Small intestine (tissue), 7 donors: ENCODE measurements around the gene PDE3A. TPM values are rescaled to one million over a fixed set of nuclear protein-coding genes. Genes with fewer than 3 reads are reported as not detected.

Source experiments
- DNase-seq, 2 donors: peaks; one replicate each; pipeline versions ENCODE4 v3.0.0 to v3.0.0-alpha.2; 2013
- FAIRE-seq: peaks from 2 replicates; lab custom pipeline; 2012; peaks lifted over from hg19 to GRCh38; lab: Jason Lieb, UNC
- H3K27ac ChIP-seq, 3 donors: one replicate each; pipeline ENCODE4 v1.5.1; 2013; ENCODE audit warnings: low read length in 2 of 3, mild to moderate bottlenecking in 2 of 3, control low read depth in 1 of 3, inconsistent platforms in 1 of 3, low read depth in 1 of 3, moderate library complexity in 1 of 3
- H3K27me3 ChIP-seq, 3 donors: one replicate each; pipeline ENCODE4 v1.6.1; 2013; ENCODE audit warnings: low read length in 3 of 3, inconsistent platforms in 1 of 3; ENCODE audit not compliant: control insufficient read depth in 3 of 3, insufficient read depth in 3 of 3
- H3K36me3 ChIP-seq, 3 donors: one replicate each; pipeline ENCODE4 v1.6.1; 2013; ENCODE audit warnings: low read length in 3 of 3, inconsistent platforms in 1 of 3, low read depth in 1 of 3, mild to moderate bottlenecking in 1 of 3, moderate library complexity in 1 of 3; ENCODE audit not compliant: control insufficient read depth in 3 of 3, insufficient read depth in 2 of 3
- H3K4me1 ChIP-seq, 3 donors: one replicate each; pipeline ENCODE4 v1.6.1; 2013; ENCODE audit warnings: low read length in 2 of 3, inconsistent platforms in 1 of 3, low read depth in 1 of 3, mild to moderate bottlenecking in 1 of 3, moderate library complexity in 1 of 3; ENCODE audit not compliant: control insufficient read depth in 3 of 3, insufficient read depth in 2 of 3
- H3K4me3 ChIP-seq, 3 donors: one replicate each; pipeline ENCODE4 v1.5.1; 2013; ENCODE audit warnings: low read length in 3 of 3, control low read depth in 1 of 3, inconsistent platforms in 1 of 3, low read depth in 1 of 3, mild to moderate bottlenecking in 1 of 3, moderate library complexity in 1 of 3
- H3K9me3 ChIP-seq, 2 donors: one replicate each; pipeline ENCODE4 v1.6.1; 2013; ENCODE audit warnings: low read depth in 1 of 2, low read length in 1 of 2; ENCODE audit not compliant: control insufficient read depth in 2 of 2, insufficient read depth in 1 of 2
- WGBS, 3 donors: extraction: QIAGEN DNeasy Blood & Tissue Kit; methylation state at CpG; one replicate each; pipeline ENCODE4 v1.1.7; 2013; 5-methylcytosine and 5-hydroxymethylcytosine counted together
- polyA plus RNA-seq, 4 donors: library from polyadenylated mRNA; stranded (reverse) in 3 of 4; unstranded in 1 of 4; fragments of 200-250 nt in 3 of 4; fragments of 120-200 nt in 1 of 4; gene quantifications; one replicate each; pipeline versions ENCODE4 v1.2.1 to v1.2.3, GENCODE V29; 2013
- donor health status: healthy with polysubstance abuse.
- donor health status: control.
- donor health status: control.
- donor health status: Bipolar disorder and iron deficiency.
- donor health status: healthy.

PDE3A gene
- polyA plus RNA-seq, 4 donors, result 2.4 to 79.4 (median 6.6) TPM

DNA sequence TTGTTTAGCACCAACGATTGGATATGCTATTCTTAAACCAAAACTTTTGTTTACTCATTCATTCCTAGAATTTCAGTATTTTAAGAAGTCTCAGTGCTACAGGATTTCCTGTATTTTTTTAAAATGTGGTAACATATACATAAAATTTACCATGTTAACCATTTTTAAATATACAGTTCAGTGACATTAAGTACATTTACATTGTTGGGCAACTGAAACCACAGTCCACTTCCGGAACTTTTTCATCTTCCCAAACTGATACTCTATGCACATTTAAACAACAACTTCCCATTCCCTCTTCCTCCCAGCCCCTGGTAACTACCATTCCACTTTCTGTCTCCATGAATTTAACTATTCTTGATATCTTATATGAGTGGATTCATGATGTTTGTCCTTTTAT, 30.3 kb downstream of the PDE3A start:
- Histone ChIP-seq H3K27ac (no peak overlapping the region), H3K27me3 (no peaks in the 10 kb centered on the region), H3K36me3 (peaks cover 0 to 8% (median 0%) of the 10 kb centered on the region in 3 donors), H3K4me3 (no peak overlapping the region), H3K4me1 (peaks cover 0 to 2% (median 0%) of the 10 kb centered on the region in 3 donors), H3K9me3 (no peaks in the 10 kb centered on the region)
- no peak for DNase-seq
- 43 to 76% (median 61%) methylated on average over 2 of the region's 2 CpGs for WGBS, 3 donors
- FAIRE-seq, result no peak

- WGBS, 3 donors, result 86 to 93% (median 90%) methylated on average over 6 of the region's 6 CpGs
- H3K27ac ChIP-seq, result no peak overlapping the region
Observed at GRCh38 chr12:20400003-20400402, 31.7 kb downstream of the PDE3A start.

GRCh38 chr12:20403230-20403629, 34.9 kb downstream of the PDE3A start:
- WGBS, 3 donors, result 57 to 70% (median 62%) methylated on average over 2 of the region's 2 CpGs
- no peak for FAIRE-seq

More at GRCh38 chr12:20400003-20400402, 31.7 kb downstream of the PDE3A start:
- Histone ChIP-seq H3K4me1 (peaks cover 0 to 3% (median 0%) of the 10 kb centered on the region in 3 donors), H3K27me3 (no peaks in the 10 kb centered on the region), H3K36me3 (peaks cover 0 to 8% (median 0%) of the 10 kb centered on the region in 3 donors), H3K4me3 (no peak overlapping the region), H3K9me3 (no peaks in the 10 kb centered on the region)
- FAIRE-seq (no peak), DNase-seq (no peak)

DNA sequence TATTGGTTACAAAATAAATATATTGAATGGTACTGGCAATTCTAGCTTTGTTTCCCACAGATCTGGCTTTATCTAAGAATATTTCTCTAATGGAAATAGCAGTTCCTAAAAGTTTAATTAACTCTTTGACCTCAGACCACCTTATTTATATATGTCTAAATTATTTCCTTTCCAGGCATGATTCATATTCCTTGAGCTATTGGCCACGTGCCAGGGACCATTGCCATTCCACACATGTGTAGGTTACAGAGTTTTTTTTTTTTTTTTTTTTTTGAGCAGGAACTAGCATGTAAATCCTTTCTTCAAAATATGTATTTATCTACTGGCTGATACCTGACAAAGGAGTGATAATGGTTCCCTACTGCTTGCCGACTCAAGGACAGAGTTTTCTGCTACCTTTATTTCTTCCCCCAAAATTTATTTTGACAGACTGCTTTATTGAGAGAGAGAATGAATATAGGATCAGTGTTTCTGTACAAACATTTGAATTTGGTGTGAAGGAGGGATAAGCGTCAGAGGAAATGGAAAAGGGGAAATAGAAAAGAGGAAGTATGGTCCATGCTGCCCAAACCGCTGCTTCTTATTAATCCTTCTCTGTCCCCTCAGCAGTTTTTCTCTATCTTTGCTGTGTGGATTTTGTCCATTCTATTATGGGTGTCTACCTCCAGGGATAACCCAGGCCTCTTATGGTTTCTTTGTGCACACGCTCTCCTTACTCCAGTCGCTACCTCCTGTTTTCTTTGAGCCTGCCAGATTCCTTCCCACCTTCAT, 36.4 kb downstream of the PDE3A start:
- peaks cover 0 to 3% (median 0%) of the 10 kb centered on the region in 3 donors for H3K4me1 ChIP-seq
- FAIRE-seq (no peak), DNase-seq (peak; percentile 32 to 59)
- no peaks in the 10 kb centered on the region for H3K9me3 ChIP-seq
- 57 to 64% (median 60%) methylated on average over 6 of the region's 6 CpGs for WGBS, 3 donors
- H3K4me3 ChIP-seq, result no peak overlapping the region
- H3K36me3 ChIP-seq, result peaks cover 0 to 10% (median 0%) of the 10 kb centered on the region in 3 donors
- H3K27me3 ChIP-seq, result no peaks in the 10 kb centered on the region
- no peak overlapping the region for H3K27ac ChIP-seq

More at GRCh38 chr12:20403230-20403629, 34.9 kb downstream of the PDE3A start:
- H3K4me3 ChIP-seq, result no peak overlapping the region
- peaks cover 0 to 10% (median 0%) of the 10 kb centered on the region in 3 donors for H3K36me3 ChIP-seq
- no peaks in the 10 kb centered on the region for H3K9me3 ChIP-seq
- DNase-seq, result no peak
- peaks cover 0 to 3% (median 0%) of the 10 kb centered on the region in 3 donors for H3K4me1 ChIP-seq
- H3K27me3 ChIP-seq, result no peaks in the 10 kb centered on the region
- H3K27ac ChIP-seq, result no peak overlapping the region

GRCh38 chr12:20409607-20410377, 41.5 kb downstream of the PDE3A start:
- peaks cover 0 to 1% (median 0%) of the 10 kb centered on the region in 3 donors for H3K4me1 ChIP-seq
- FAIRE-seq, result no peak
- no peak overlapping the region for H3K27ac ChIP-seq
- no peaks in the 10 kb centered on the region for H3K27me3 ChIP-seq
- no peak overlapping the region for H3K4me3 ChIP-seq
- no peaks in the 10 kb centered on the region for H3K9me3 ChIP-seq
- peaks cover 0 to 6% (median 0%) of the 10 kb centered on the region in 3 donors for H3K36me3 ChIP-seq
- DNase-seq, result no peak
- 81 to 97% (median 91%) methylated on average over 2 of the region's 2 CpGs for WGBS, 3 donors

DNA sequence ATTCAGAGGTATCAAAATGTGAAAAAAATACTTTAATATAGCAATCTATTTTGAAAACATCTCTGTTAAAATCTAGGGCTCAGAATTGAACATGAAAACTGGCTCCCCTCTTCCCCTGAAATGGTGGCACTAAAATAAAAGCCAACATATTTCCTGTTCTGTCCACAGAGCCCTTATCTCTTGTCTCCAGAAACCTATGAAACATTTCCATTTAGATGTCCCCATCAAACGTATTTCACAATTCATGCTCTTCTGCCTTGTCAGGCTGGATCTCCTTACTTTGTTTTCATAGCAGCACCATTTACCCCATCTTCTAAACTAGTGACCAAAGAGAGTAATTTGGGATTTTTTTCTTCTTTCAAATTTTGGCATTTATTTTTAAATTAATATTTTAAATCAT, 42.4 kb downstream of the PDE3A start:
- DNase-seq, result no peak
- WGBS, 3 donors, result 47 to 62% (median 48%) methylated on average over 1 of the region's 1 CpG
- Histone ChIP-seq H3K27me3 (no peaks in the 10 kb centered on the region), H3K27ac (no peak overlapping the region), H3K4me3 (no peak overlapping the region), H3K4me1 (no peaks in the 10 kb centered on the region), H3K36me3 (peaks cover 0 to 8% (median 0%) of the 10 kb centered on the region in 3 donors), H3K9me3 (no peaks in the 10 kb centered on the region)
- no peak for FAIRE-seq

- Histone ChIP-seq H3K27ac (no peak overlapping the region), H3K4me3 (no peak overlapping the region), H3K9me3 (no peaks in the 10 kb centered on the region), H3K36me3 (peaks cover 0 to 8% (median 0%) of the 10 kb centered on the region in 3 donors), H3K27me3 (no peaks in the 10 kb centered on the region), H3K4me1 (no peaks in the 10 kb centered on the region)
- DNase-seq, result no peak
- 61 to 75% (median 71%) methylated on average over 3 of the region's 3 CpGs for WGBS, 3 donors
- no peak for FAIRE-seq
Observed at GRCh38 chr12:20411345-20411744, 43.0 kb downstream of the PDE3A start.

DNA sequence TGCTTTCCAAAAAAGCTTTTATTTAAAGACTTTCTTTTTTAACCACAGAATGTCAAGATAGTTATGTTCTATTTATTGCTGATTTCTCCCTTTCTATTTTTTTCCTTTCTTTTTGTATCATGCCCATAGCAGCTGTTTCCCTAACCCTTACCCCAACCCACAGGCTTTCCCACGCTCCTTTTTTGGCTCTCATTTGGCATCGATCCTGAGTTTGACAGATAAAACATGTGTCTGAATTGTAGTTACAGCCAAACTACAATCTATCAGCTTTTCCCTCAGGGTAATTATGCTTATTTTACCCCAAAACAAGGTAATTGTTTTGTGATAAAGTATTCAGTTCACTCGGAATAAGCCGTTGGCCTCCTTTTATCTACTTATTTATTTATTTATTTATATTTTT, 46.7 kb downstream of the PDE3A start:
- no peaks in the 10 kb centered on the region for H3K9me3 ChIP-seq
- no peak overlapping the region for H3K27ac ChIP-seq
- DNase-seq (peak in 1 of 2 donors; percentile 24), FAIRE-seq (no peak)
- no peak overlapping the region for H3K4me3 ChIP-seq
- peaks cover 0 to 6% (median 0%) of the 10 kb centered on the region in 3 donors for H3K36me3 ChIP-seq
- H3K27me3 ChIP-seq, result no peaks in the 10 kb centered on the region
- WGBS, 3 donors, result 5% methylated on average over 4 of the region's 4 CpGs
- H3K4me1 ChIP-seq, result peaks cover 0 to 1% (median 0%) of the 10 kb centered on the region in 3 donors
